Erythroblast (primary cell): ENCODE data around the gene MYCN.

Experiments
- DNase-seq, 2 experiments: peaks; one replicate each; lab custom pipeline; 2025; lab: John Stamatoyannopoulos, UW
- GATA1 ChIP-seq: IDR thresholded peaks from 2 replicates; pipeline ENCODE4 v1.6.1; 2011; ENCODE audit warnings: low read depth, mild to moderate bottlenecking, control low read depth, low read length, moderate library complexity
- POLR2A ChIP-seq: IDR thresholded peaks from 2 replicates; pipeline ENCODE4 v1.6.1; 2011; ENCODE audit warnings: mild to moderate bottlenecking, low read length

MYCN gene

GRCh38 chr2:15931319-15931890 is 8.9 kb upstream of the MYCN start:
- TF ChIP-seq GATA1 (no peak), POLR2A (no peak)
- no peak for DNase-seq

- TF ChIP-seq POLR2A (no peak), GATA1 (no peak)
- DNase-seq: no peak
These were observed 8.4 kb upstream of the MYCN start for GRCh38 chr2:15931950-15932349.

- TF ChIP-seq GATA1 (no peak), POLR2A (no peak)
- DNase-seq: no peak
These were observed 7.8 kb upstream of the MYCN start for GRCh38 chr2:15932394-15933183.

GRCh38 chr2:15933184-15933845 is 7.0 kb upstream of the MYCN start:
- TF ChIP-seq POLR2A (no peak), GATA1 (no peak)
- no peak for DNase-seq

- no peak for DNase-seq
- TF ChIP-seq GATA1 (no peak), POLR2A (no peak)
These were observed 5.9 kb upstream of the MYCN start for GRCh38 chr2:15934291-15934945.

GRCh38 chr2:15935189-15935588 is 5.2 kb upstream of the MYCN start:
- no peak for DNase-seq
- TF ChIP-seq POLR2A (no peak), GATA1 (no peak)

GRCh38 chr2:15935675-15936074 is 4.7 kb upstream of the MYCN start:
- no peak for DNase-seq
- TF ChIP-seq POLR2A (no peak), GATA1 (no peak)

- no peak for DNase-seq
- TF ChIP-seq POLR2A (no peak), GATA1 (no peak)
These were observed 3.9 kb upstream of the MYCN start for GRCh38 chr2:15936277-15937104.

- no peak for DNase-seq
- TF ChIP-seq POLR2A: no peak
- no peak for TF ChIP-seq GATA1
These were observed 3.1 kb upstream of the MYCN start for GRCh38 chr2:15937105-15937881.

GRCh38 chr2:15937882-15938802 is 2.2 kb upstream of the MYCN start:
- DNase-seq: no peak
- no peak for TF ChIP-seq GATA1
- TF ChIP-seq POLR2A: no peak

GRCh38 chr2:15938803-15939555 is 1.4 kb upstream of the MYCN start:
- no peak for TF ChIP-seq GATA1
- no peak for TF ChIP-seq POLR2A
- DNase-seq: no peak
